ENCODE results near the gene SRPRB.
"Not testable (repeated sequence)": the region's sequence is repeated elsewhere in the genome, so short reads cannot be mapped to it uniquely, and the experiment has no call there.

Gene SRPRB

GRCh38 chr3:133779626-133780203, 25.9 kb upstream of the SRPRB start:
- DNase-seq (ENCODE audit: low spot score), result no peak

DNA sequence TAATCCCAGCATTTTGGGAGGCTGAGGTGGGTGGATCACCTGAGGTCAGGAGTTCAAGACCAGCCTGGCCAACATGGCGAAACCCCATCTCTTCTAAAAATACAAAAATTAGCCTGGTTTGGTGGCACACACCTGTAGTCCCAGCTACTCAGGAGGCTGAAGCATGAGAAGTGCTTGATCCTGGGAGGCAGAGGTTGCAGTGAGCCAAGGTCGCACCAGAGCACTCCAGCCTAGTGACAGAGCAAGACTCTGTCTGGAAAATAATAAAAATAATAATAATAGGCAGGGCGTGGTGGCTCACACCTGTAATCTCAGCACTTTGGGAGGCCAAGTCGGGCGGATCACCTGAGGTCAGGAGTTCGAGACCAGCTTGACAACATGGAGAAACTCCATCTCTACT, 24.9 kb upstream of the SRPRB start:
- DNase-seq (ENCODE audit: low spot score), result not testable (repeated sequence)

DNA sequence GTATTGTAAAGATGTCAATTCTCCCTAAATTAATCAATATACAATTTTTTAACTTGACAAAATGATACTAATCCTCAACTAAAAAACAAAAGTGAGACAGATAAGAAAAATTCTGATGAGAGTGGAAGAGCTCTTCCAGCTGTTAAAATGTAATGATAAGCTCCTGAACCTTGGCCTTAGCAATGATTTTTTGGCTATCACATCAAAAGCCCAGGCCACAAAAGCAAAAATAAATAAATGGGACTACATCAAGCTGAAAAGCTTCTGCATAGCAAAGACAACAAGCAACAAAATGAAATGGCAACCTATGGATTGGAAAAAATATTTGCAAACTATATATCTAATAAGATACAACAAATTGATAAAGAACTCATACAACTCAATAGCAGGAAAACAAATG, 24.0 kb upstream of the SRPRB start:
- no peak for DNase-seq (ENCODE audit: low spot score)

DNA sequence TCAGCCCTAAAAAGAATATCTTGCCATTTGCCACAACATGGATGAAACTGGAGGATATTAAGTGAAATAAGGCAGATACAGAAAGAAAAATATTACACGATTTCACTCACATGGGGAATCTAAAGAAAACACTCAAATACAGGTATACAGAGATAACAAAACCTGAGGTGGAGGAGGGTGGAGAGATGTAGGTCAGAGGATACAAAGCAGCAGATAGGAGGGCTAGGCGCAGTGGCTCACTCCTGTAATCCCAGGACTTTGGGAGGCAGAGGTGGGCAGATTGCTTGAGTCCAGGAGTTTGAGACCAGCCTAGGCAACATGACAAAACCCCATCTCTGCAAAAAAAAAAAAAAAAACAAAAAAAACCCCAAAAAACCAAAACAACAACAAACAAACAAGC, 23.2 kb upstream of the SRPRB start:
- no peak for DNase-seq (ENCODE audit: low spot score)

DNA sequence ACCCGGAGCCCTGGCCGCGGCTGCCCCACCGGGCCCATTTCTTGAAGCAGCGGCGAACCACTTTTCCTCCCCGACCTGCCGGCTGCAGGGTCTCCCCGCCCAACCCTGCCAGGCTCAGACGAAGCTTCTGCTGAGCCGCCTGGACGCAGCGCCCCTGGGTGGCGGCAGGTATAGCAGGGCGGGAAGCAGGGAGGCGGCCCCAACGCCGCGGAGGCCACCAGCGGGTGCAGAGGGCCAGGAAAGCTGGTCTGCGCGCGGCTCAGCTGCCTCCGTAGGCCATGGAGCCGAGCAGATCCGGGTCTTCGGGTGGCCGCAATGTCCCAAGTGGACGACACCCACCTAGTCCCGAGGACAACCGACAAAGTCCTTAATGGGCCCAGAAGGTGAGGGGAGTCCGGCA, 21.9 kb upstream of the SRPRB start:
- no peak for DNase-seq (ENCODE audit: low spot score)

GRCh38 chr3:133788024-133788423, 17.6 kb upstream of the SRPRB start:
- DNase-seq (ENCODE audit: low spot score), result no peak

DNA sequence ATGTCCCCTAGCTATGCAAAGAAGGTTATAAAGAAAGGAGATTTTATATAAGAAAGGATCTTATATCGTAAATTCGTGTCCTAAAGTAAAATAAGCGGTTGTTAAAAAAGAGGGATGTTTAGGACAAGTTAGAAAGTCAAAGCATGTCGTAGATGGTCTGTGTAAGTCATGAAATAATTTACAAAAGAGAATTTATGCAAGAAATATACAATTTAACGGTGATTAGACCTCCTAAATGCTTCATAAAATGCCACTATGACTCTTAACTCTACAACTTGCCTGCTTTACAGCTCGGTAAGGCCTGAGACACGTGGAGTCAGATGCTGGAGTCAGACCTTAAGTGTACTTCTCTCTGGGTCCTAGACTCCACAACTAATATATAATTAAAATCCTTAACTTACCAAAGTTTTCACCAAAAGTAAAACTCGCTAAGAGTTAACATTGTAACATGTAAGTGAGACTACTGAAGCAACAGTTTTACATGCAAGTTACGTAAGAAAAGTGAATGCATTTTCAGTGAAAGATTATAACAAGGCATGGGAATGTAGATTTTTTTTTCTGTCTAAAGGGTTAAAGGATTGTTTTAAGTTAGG, 13.3 kb upstream of the SRPRB start:
- no peak for DNase-seq (ENCODE audit: low spot score)

- no peak for DNase-seq (ENCODE audit: low spot score)
Observed at GRCh38 chr3:133797396-133798105, 8.1 kb upstream of the SRPRB start.

DNA sequence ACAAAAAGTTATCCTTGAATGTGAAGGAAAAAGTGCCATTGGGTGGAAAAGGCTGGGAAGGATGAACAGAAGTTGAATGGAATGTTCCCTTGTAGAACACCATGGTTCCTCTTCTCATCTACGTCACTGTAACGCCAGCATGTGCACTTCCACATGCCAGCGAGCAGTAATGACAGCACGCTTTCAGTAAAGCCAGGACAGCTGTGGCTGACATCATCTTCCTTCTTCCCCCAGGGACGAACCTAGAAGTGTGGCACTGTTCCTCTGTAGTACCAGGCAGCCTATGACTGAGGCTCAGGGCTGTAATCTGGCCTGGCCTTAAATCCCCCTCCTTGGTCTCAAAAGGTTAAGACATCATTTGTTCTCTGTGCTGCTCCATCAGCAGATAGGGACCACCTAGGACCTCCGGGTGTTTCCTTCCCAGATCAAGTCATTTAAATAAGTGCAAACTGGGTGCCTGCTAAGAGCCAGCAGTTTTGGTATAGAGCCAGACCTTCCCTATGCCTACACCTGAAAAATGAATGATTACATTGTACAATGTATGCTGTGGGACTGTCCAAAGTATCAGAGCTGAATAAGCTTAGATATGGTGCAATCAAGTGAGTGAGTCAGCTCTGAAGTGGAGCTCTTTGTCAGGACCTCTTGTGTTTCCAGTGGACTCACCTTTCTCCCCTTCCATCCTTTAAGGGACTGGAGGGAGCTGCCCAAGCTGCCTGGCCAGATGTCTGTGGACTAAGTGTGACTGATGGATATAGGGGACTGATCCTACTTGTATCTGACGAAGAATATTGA, 5.6 kb upstream of the SRPRB start:
- DNase-seq (ENCODE audit: low spot score), result no peak

DNA sequence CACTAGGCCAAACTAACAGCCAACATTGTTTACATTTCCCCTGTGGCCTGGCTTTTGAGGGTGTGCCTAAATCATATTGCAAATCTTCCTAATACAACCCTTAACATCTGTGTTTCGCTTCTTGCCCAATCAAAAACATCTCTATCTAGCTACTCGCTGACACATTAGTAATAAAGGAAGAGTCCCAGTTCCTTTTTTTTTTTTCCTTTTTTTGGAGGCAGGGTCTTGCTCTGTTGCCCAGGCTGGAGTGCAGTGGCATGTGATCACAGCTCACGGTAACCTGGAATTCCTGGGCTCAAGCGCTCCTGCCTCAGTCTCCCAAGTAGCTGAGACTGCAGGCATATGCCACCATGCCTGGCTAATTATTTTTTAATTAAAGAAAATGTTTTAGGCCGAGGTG, 2.1 kb upstream of the SRPRB start:
- DNase-seq (ENCODE audit: low spot score), result no peak

GRCh38 chr3:133804896-133805295, 719 bp upstream of the SRPRB start:
- no peak for DNase-seq (ENCODE audit: low spot score)

DNA sequence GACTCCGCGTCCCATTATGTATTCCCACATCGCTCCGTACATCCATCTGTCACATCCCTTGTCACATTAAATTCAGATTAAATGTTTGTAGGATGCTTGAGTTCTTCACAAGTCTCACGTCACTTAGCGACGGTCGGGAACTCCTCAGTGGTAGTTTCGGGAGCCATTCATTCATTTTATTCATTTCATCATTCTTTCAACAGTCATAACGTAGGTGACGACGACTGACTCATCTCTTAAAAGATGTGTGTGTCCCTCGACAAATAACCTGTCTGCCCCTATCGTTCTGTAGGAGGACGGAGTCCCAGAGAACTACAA, 272 bp upstream of the SRPRB start:
- DNase-seq (ENCODE audit: low spot score), result no peak

- no peak for DNase-seq (ENCODE audit: low spot score)
Observed at GRCh38 chr3:133812872-133813271, 7.3 kb downstream of the SRPRB start.

DNA sequence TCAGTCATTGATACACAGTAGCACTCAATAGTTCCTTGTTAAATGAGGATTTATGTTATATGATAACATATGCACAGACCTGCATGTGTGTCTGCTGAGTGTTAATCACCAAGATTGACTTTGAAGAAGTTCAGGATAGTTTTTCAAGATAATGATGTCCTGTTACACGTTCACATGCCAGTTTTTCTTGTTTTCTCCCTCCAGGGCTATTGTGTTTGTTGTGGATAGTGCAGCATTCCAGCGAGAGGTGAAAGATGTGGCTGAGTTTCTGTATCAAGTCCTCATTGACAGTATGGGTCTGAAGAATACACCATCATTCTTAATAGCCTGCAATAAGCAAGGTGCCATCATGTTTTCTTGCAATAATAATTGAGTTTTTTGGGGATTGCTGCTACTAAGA, 9.8 kb downstream of the SRPRB start:
- no peak for DNase-seq (ENCODE audit: low spot score)

- DNase-seq (ENCODE audit: low spot score), result no peak
Observed at GRCh38 chr3:133820129-133820528, 14.5 kb downstream of the SRPRB start.

DNA sequence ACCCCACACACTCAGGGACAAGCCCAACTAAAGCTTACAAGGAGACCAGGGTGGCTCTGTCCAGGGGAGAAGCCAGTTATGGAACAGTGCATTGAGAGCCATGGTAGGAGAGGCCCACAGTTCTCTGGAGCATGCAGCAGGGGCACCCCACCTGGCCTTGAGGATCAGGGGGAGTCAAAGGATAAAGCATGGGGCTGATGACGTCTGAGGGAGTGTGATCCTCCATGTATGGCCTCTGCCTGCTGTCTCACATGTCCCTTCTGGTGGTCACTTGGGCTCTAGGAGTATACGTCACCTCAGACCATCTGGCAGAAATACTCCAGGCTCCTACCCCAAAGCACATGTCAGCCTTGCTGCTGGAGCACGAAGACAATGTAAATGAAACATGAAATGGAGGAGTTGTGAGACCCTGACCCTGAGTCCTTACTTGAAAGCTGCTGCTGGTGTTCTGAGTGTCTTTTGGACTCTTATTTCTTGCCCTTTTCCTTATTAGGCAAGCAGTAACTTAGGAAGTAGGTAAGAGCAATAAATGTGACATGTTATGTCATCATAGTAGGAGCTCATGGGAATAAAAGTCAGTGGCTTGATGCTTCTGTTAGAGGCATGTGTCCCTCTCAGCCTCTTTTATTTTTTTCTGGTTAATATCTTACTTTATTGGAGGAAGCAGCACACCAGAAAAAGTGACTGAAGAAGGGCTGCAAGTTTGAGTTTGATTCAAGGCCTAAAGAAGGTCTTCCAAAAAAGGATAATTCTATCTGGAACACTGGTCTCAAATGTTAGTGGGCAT, 15.5 kb downstream of the SRPRB start:
- DNase-seq (ENCODE audit: low spot score), result no peak

DNA sequence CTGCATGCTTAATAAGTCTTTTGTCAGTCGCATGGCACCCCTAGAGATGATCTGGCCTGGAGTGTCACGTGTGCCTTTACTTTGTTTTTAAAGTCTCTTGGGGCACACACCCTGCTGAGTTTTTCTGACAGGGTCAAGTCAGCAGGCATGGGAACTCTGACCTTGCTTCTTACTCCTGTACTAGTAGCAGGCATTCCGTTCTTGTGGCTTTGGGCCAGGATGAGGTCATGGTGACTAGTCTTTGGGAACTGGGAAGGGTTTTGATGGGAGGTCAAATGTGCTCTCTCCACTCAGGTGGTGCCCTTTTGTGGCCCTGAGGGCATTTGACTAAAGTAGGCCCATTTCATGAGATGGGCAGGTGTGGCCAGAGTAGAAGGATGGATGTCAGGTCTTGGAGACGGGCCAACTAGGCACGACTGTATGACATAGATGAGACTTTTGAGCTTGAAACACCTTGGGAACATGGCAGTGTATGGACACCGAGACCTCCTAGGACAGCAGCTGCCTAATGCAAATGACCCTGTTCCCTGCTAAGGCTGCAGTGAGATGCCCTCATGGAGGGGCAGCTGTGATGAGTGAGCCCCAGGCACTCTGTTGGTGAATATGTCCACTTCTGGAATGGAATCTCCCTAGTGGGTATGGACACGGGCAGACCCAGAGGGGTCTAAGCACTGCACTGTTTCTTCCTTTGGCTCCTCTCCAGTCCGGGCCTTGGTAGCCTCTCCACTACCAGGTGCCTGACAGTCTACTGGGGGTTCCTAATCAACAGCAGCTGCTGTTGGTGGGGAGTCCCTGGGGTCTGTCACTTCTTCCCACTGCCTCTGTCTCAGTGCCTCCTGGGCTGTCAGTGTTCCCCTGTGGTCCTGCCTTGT, 16.4 kb downstream of the SRPRB start:
- DNase-seq (ENCODE audit: low spot score), result no peak

GRCh38 chr3:133824961-133825485, 19.4 kb downstream of the SRPRB start:
- DNase-seq (ENCODE audit: low spot score), result no peak

DNA sequence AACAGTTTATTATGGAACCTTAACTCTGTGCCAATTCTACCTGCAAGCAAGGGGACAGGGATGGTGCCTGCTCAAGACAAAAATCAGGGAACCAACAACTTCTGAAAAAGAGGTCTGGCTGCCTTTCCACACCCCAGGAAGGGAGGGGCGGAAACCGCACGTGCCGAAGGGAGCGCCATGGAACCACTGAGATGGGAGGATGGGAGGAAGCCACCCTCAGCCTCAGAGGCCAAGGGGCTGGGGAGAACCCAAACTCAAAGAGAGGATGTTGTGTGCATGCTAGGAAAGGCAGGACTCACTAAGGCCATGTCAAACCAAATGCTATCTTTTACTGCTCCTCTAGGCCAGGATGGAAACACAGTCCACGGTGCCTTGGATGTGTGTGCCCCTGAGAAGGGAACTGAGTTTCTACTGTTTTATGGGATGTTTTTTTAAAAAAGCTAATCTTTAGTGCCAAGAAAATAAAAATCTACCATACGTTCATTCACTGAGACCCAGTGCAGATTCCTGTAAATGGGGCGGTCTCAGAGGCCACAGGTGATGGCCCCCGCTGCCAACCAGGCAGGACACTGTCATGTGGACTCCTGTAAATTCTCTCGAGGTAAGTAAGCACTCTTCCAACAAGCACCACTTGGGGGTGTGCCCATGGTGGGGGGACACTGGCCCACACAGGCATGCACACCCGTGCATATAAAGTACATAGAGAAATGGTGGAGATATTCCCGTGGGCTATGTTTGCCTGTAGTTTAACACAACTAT, 20.5 kb downstream of the SRPRB start:
- no peak for DNase-seq (ENCODE audit: low spot score)

GRCh38 chr3:133827136-133827535, 21.5 kb downstream of the SRPRB start:
- DNase-seq (ENCODE audit: low spot score), result no peak

All from ecto neural progenitor cell (in vitro differentiated cells).